Esophagus mucosa (tissue), 1 donor: Measurements from ENCODE around the gene NUP98. TPM values are rescaled to one million over a fixed set of nuclear protein-coding genes. Genes with fewer than 3 reads are reported as not detected.
"Not testable (repeated sequence)": the region's sequence is repeated elsewhere in the genome, so short reads cannot be mapped to it uniquely, and the experiment has no call there.

Experiments
- ATAC-seq: fragments of 200-7000 bp; cut with Tn5 transposase; one replicate; pipeline ENCODE4 v1.9.1; 2020
- total RNA-seq: library from RNA; stranded (reverse); gene quantifications from one replicate; pipeline ENCODE4 v1.2.4, GENCODE V29; 2023
- donor health status: DM: yes; HTN: yes; CAD: no.

NUP98 gene
- total RNA-seq, 1 donor from 2014 or later, result 55.1 TPM

DNA sequence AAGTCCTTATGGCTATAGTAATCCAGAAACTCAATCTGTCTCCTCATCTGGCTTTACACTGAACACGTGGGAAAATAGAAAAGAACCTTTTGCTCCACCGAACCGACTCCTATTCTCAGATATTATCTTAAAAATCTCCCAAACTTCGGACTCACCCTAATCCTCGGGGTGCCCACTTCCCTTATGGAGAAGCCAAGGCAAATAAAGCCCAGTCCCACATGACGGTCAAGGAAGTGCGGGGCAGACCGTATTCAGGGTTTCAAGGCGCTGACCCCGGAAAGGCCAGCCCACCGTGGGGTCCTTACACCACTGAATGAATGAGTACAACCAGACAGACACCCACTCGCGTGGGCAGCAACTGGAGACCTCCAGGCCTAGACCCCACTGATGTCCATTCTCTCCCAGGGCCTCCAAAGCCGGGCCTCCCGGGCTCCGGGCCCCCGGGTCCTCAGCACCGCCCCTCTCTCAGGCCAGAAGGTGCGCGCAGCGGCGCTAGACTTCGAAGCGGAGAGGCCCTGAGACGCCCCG, 489 bp downstream of the NUP98 start:
- ATAC-seq, result peak; percentile 46

DNA sequence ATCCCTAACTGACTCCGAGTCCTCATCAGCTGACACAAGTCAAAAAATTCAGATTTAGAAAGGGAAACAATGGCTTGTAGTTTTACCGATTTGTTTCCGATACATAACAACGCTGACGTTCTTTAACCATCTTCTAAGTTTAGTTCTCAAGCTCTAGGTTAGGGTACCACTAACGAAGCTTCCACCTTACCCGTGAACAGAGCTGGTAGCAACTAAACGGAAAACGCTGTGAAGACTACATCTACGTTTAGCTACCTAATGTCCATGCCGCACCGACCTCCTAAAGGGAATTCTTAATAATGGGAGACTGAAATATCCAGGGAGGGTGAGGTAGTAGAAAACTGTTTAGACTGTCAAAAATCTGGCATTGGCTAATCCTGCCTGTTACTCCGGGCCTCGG, 1.0 kb downstream of the NUP98 start:
- no peak for ATAC-seq

DNA sequence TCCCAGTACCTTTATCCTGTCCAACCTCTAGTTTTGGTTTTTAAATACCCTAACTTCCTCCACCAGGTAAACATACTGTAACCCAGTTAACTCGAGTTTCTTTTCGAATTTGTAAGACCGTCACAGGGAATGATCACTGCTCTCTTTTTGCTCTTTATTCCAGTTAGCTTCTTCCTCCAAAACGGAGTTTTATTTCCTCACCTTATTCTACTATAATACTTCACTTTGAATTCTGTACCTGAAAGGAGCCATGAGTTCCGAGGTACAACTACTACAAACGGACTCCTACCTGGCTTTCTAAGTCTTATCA, 1.4 kb downstream of the NUP98 start:
- no peak for ATAC-seq

DNA sequence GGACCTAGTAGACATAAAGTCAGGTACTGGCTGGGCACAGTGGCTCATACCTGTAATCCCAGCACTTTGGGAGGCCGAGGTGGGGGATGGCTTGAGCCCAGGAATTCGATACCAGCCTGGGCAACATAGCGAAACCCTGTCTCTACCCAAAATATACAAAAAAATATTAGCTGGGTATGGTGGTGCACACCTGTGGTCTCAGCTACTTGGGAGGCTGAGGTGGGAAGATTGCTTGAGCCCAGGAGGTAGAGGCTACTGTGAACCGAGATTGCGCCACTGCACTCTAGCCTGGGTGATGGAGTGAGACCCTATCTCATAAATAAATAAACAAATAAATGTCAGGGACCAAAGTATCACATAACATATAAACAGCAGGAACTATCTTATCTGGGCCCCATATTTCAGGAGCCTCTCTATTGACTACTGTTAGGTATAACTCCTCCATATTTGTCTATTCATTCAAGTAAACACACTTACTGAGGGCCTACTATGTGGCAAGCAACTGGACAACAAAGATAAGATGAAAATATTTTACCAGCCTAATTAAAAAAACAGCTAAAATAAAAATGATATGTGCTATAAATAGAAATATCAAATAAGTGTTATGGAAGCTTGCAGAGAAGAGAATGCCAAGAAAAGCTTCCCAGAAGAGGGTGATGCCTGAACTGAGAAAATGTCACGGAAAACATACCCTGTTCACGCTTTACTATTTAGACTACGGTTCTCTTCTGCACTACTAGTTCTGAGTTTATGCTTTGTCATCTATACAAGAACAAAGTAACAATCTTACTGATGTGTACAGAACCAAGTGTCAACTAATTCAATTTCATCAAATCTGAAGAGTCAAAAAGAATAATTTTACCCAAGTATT, 2.0 kb downstream of the NUP98 start:
- no peak for ATAC-seq

- ATAC-seq, result not testable (repeated sequence)
These were observed 3.0 kb downstream of the NUP98 start for GRCh38 chr11:3794387-3794786.

DNA sequence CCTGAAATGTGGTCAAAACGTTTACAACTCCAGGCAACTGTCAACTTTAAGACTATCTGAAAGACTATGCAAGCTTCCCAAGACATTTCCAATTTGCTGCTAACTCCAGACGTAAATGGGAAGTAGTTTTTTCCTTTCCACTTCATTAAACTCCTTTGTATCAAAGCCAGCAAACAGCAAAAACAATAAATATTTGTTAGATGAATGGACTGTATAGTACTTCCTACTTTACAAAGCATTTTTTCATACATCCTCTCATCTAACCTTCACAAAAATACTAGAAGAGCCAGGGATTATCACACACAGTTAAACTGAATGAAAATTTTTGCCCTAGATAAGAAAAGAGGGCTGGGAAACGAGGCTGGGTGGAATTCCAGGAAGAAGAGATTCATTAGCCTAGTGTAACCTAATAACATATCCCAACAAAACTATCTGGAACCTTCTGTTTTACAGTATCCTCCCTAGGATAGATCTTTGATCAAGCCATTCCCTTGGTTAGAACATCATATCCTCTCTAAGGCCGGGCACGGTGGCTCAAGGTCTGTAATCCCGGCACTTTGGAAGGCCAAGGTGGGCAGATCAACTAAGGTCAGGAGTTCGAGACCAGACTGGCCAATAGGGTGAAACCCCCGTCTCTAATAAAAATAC, 10.4 kb downstream of the NUP98 start:
- no peak for ATAC-seq

GRCh38 chr11:3783611-3784010, 13.7 kb downstream of the NUP98 start:
- ATAC-seq, result no peak

GRCh38 chr11:3782963-3783362, 14.4 kb downstream of the NUP98 start:
- no peak for ATAC-seq

- ATAC-seq, result peak; percentile 49
These were observed 15.9 kb downstream of the NUP98 start for GRCh38 chr11:3781423-3781822.

DNA sequence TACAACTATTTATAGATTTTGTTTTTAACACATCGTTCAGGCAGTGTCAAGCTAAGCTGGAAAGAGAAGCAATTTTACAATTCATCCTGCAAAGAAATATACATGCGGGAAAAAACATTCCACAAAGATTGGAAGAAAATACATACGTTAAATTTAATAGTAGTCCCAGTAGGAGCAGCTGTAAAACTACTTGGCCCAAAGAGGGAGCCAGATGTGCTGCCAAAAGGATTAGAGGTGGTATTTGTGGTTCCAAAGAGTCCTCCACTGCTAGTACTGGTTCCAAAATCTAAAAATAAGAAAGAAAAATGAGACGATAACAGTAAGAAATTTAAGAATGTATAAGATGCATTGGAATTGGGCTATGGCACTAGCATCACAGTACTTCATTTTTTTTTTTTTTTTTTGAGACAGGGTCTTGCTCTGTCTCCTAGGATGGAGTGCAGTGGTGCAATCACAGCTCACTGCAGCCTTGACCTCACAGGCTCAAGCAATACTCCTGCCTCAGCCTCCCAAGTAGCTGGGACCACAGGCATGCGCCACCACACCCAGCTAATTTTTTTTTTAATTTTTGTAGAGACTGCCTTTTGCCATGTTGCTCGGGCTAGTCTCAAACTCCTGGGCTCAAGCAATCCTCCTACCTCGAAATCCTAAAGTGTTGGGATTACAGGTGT, 21.5 kb downstream of the NUP98 start:
- ATAC-seq, result no peak

DNA sequence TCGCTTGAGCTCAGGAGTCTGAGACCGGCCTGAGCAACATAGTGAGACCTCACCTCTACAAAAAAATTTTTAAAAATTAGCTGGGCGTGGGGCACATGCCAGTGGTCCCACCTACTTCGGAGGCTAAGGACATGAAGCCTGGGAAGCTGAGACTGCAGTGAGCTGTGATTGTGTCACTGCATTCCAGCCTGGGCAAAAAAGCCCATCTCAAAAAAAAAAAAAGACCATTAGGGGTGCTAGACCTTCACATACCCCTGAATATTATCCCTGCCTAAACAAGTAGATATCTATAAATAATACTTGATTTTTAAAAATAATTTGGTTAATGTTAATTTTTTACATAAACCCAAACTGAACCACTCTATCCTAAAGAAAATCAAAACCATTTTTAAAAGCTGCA, 24.2 kb downstream of the NUP98 start:
- no peak for ATAC-seq

DNA sequence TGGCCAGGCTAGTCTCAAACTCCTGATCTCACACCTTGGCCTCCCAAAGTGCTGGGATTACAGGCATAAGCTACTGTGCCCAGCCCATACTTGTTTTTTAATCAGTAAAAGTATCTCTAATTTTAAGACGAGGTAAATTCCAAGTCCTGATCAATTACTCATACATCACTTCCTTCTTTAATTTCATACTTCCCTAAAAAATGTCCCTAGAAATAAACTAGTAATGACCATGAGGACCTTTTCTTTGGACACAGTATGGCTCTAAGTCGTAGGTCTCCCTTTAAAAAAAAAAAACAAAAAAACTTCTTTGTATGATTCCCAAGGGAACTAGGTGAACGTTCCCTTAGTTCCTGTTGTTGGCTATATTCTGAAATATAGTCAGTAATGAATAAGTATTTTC, 29.8 kb downstream of the NUP98 start:
- no peak for ATAC-seq

DNA sequence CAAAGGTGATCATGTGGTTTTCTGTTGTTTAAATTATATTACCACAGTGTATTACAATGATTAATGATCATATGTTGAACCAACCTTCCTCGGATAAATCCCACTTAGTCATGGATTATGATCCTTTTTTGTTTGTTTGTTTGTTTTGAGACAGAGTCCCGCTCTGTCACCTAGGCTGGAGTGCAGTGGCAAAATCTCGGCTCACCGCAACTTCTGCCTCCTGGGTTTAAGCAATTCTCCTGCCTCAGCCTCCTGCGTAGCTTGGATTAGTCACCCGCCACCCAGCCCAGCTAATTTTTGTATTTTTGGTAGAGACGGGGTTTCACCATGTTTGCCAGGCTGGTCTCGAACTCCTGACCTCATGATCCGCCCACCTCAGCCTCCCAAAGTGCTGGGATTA, 30.5 kb downstream of the NUP98 start:
- not testable (repeated sequence) for ATAC-seq

DNA sequence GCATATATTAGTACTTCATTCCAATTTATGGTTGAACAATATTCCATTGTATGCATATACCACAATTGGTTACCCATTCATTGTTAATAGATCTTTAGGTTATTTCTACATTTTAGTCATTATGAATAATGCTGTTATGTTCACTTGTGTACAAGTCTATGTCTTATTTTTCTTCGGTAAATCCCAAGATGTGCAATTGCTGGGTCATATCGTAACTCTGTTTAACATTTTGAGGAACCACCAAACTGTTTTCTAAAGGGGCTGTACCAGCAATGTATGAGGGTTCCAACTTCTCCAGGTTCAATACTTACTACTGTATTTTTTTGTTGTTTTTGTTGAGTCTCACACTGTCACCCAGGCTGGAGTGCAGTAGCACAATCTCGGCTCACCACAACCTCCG, 33.1 kb downstream of the NUP98 start:
- no peak for ATAC-seq

GRCh38 chr11:3755151-3755550, 42.2 kb downstream of the NUP98 start:
- no peak for ATAC-seq

DNA sequence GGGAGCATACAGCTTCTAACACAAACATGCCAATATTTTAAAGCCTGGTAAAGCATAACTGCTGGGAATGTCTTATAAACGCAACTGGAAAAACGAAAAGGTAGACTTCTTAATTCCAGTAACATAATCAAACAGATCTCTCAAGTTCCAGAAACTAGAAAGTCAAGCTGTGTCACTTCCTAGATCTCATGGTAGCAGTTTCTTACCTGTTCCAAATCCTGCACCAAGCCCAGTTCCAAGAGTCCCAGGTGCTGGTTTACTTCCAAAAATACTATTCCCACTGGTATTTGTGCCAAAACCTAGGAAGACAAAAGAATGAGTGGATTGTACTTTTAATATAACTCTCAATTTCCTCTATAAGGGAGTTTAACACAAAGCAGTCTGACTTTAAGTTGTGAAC, 44.2 kb downstream of the NUP98 start:
- ATAC-seq, result no peak

- ATAC-seq, result peak; percentile 80
These were observed 49.6 kb downstream of the NUP98 start for GRCh38 chr11:3747704-3748103.

GRCh38 chr11:3745161-3745560, 52.2 kb downstream of the NUP98 start:
- ATAC-seq, result peak; percentile 86

DNA sequence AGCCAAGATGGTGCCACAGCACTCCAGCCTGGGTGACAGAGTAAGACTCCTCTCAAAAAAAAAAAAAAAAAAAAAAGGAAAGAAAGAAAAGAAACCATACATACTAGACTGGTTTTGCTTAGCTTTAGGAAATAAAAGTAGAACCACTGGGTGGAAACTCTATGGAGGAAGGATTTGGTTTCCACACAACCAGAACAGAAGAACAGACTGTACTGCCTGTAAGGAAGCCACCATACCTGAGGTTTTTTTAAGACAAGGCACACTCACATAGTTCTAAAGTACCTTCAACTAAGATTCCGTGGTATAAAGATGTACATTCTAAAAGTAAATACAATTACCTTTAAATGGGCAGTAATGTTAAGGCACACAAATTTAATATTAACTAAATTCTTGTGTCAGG, 58.6 kb downstream of the NUP98 start:
- peak; percentile 13 for ATAC-seq

DNA sequence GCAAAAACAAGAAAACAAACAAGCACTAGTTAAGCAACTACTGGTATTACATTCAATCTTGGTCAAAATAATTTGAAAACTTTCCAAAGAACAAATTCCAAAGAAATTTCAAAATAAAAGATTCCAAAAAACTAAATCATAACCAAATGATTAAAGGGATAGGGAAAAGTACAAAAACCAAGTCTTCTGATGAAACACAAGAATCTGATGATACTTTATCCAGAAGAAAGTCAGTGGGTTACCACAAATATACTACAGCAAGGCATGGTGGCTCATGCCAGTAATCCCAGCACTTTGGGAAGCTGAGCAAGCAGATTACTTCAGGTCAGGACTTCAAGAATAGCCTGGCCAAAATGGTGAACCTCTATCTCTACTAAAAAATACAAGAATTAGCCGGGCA, 59.1 kb downstream of the NUP98 start:
- no peak for ATAC-seq

GRCh38 chr11:3737386-3737933, 59.9 kb downstream of the NUP98 start:
- no peak for ATAC-seq

- no peak for ATAC-seq
These were observed 60.5 kb downstream of the NUP98 start for GRCh38 chr11:3736816-3737215.

DNA sequence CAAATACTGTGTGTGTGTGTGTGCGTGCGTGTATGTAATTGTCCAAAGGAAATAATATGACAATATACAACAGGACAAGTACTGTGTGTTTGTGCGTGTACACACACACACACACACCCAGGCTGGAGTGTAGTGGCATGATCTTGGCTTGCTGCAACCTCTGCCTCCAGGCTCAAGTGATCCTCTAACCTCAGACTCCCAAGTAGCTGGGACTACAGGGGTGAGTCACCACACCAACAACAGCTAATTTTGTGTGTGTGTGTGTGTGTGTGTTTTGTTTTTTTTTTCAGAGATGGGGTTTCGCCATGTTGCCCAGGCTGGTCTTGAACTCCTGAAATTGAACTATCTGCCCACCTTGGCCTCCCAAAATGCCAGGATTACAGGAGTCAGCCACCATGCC, 61.5 kb downstream of the NUP98 start:
- ATAC-seq, result no peak
